Transverse colon (tissue), 4 donors: ENCODE measurements around the gene KLHL41. TPM values are rescaled to one million over a fixed set of nuclear protein-coding genes. Genes with fewer than 3 reads are reported as not detected.
"Not testable (repeated sequence)": the region's sequence is repeated elsewhere in the genome, so short reads cannot be mapped to it uniquely, and the experiment has no call there.

Experiments
- DNase-seq: peaks from one replicate; pipeline ENCODE4 v3.0.0-alpha.2; 2019
- H3K27ac ChIP-seq, 4 donors: fragments of 200-600 bp; sonication (generic); 2 replicates each; pipeline ENCODE4 v1.5.1; 2016 to 2018; ENCODE audit warnings: inconsistent platforms in 4 of 4
- H3K27me3 ChIP-seq: fragments of 200-600 bp; sonication (generic); 2 replicates; pipeline ENCODE4 v1.5.1; 2017; ENCODE audit warnings: inconsistent platforms
- H3K36me3 ChIP-seq, 4 donors: fragments of 200-600 bp; sonication (generic); 2 replicates each; pipeline ENCODE4 v1.5.1; 2017 to 2019; ENCODE audit warnings: inconsistent platforms in 4 of 4
- H3K4me1 ChIP-seq, 4 donors: fragments of 200-600 bp; sonication (generic); 2 replicates each; pipeline ENCODE4 v1.5.1; 2017 to 2020; ENCODE audit warnings: inconsistent platforms in 4 of 4
- H3K4me3 ChIP-seq, 4 donors: fragments of 200-600 bp; sonication (generic); 1 replicate in 1 of 4; 2 replicates in 3 of 4; pipeline versions ENCODE4 v1.5.1 to v1.6.1; 2017 to 2019; ENCODE audit warnings: inconsistent platforms in 4 of 4
- H3K9me3 ChIP-seq, 2 donors: fragments of 200-600 bp; sonication (generic); 2 replicates each; pipeline ENCODE4 v1.5.1; 2017 to 2019; ENCODE audit warnings: inconsistent platforms in 2 of 2
- EP300 ChIP-seq: sonication (generic); formaldehyde crosslinking; IDR thresholded peaks from one replicate; pipeline ENCODE4 v1.6.1; 2017; ENCODE audit warnings: antibody characterized with exemption, low read depth
- POLR2A ChIP-seq: fragments of 450-650 bp; IDR thresholded peaks from one replicate; pipeline ENCODE4 v1.6.1; 2016; ENCODE audit warnings: antibody characterized with exemption, mild to moderate bottlenecking, moderate library complexity
- POLR2AphosphoS5 ChIP-seq, 3 donors: sonication (generic); formaldehyde crosslinking; IDR thresholded peaks; one replicate each; pipeline ENCODE4 v1.6.1; 2016; ENCODE audit warnings: antibody characterized with exemption in 3 of 3
- WGBS, 2 donors: methylation state at CpG; one replicate each; pipeline ENCODE4 v1.1.5; 2018; ENCODE audit warnings: low coverage in 1 of 2; 5-methylcytosine and 5-hydroxymethylcytosine counted together
- in situ Hi-C, 4 donors: fragments of 200-750 bp; cut with MboI; loops; one replicate each; pipeline versions ENCODE4 v1.15.0 to v1.15.1; 2017; ENCODE audit warnings: low sequenced_read_pairs in 3 of 4, low pct_ligation_motif_present in 1 of 4, low pct_unique_long_range_greater_than_20kb in 1 of 4
- intact Hi-C: fragments of 100-400 bp; cut with DNase I; formaldehyde crosslinking; loops from one replicate; pipeline ENCODE4 v1.15.1; 2023; ENCODE audit warnings: low total_unique reads
- total RNA-seq, 4 donors: library from RNA; depleted of rRNA; stranded (reverse); fragments of >200 nt; gene quantifications; one replicate each; pipeline ENCODE4 v1.1.0, GENCODE V29; 2016
- TF ChIP-seq, protein P1 (sequence below), 5 experiments: fragments of 200-600 bp in 3 of 5; fragments of 450-650 bp in 2 of 5; sonication (generic) in 3 of 5; IDR thresholded peaks; 1 replicate in 2 of 5; 2 replicates in 3 of 5; pipeline ENCODE4 v1.5.1; 2016 to 2017; ENCODE audit warnings: antibody characterized with exemption in 5 of 5, inconsistent platforms in 3 of 5, mild to moderate bottlenecking in 2 of 5, moderate library complexity in 1 of 5

The KLHL41 gene
- total RNA-seq, 4 donors from 2014 or later = 1.1 to 3.4 TPM; not detected in 2

DNA sequence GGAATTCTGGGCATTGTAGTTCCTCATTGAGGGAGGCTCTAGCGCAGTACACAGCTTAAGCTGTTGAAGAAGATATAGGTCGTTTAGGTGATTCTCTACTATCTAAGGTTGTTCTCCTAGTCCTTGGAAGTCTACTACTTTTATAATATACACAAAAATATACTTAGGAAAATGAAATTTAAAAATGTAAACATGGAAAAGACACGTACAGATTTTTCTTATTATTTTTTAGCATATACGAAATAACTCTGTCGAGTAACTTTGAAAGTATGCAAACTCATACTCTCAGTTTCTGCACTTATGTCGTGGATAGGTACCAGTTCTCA lies 64.4 kb downstream of the KLHL41 start:
- no peak for DNase-seq
- Histone ChIP-seq H3K4me1 (peaks cover 0 to 32% (median 13%) of the 10 kb centered on the region in 4 donors), H3K4me3 (peak overlapping the region in 3 of 4 donors; percentile 64 to 83 (median 74)), H3K9me3 (no peaks in the 10 kb centered on the region), H3K36me3 (peaks cover 0 to 3% (median 0%) of the 10 kb centered on the region in 4 donors), H3K27ac (peak overlapping the region in 2 of 4 donors; percentile 86 to 88), H3K27me3 (no peaks in the 10 kb centered on the region)
- TF ChIP-seq EP300 (no peak), POLR2A (no peak), POLR2AphosphoS5 (IDR thresholded peaks at IDR 0.05) (no peak)
- TF ChIP-seq, protein P1, sequence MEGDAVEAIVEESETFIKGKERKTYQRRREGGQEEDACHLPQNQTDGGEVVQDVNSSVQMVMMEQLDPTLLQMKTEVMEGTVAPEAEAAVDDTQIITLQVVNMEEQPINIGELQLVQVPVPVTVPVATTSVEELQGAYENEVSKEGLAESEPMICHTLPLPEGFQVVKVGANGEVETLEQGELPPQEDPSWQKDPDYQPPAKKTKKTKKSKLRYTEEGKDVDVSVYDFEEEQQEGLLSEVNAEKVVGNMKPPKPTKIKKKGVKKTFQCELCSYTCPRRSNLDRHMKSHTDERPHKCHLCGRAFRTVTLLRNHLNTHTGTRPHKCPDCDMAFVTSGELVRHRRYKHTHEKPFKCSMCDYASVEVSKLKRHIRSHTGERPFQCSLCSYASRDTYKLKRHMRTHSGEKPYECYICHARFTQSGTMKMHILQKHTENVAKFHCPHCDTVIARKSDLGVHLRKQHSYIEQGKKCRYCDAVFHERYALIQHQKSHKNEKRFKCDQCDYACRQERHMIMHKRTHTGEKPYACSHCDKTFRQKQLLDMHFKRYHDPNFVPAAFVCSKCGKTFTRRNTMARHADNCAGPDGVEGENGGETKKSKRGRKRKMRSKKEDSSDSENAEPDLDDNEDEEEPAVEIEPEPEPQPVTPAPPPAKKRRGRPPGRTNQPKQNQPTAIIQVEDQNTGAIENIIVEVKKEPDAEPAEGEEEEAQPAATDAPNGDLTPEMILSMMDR (IDR thresholded peaks at IDR 0.05) = no peak
- in situ Hi-C loops (no loop called here), intact Hi-C loops (no loop called here)
- WGBS, 2 donors = 30 to 36% methylated on average over 5 to 6 of the region's 6 CpGs

DNA sequence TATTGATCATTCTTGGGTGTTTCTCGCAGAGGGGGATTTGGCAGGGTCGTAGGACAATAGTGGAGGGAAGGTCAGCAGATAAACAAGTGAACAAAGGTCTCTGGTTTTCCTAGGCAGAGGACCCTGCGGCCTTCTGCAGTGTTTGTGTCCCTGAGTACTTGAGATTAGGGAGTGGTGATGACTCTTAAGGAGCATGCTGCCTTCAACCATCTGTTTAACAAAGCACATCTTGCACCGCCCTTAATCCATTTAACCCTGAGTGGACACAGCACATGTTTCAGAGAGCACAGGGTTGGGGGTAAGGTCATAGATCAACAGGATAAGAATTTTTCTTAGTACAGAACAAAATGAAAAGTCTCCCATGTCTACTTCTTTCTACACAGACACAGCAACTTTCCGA lies 65.0 kb downstream of the KLHL41 start:
- H3K36me3 ChIP-seq, DNase-seq, H3K27me3 ChIP-seq, intact Hi-C loops, in situ Hi-C loops, H3K4me3 ChIP-seq, H3K27ac ChIP-seq, H3K9me3 ChIP-seq: not testable (repeated sequence)
- peaks cover 0 to 32% (median 13%) of the 10 kb centered on the region in 4 donors for H3K4me1 ChIP-seq
- WGBS, 2 donors = 67 to 80% methylated on average over 4 to 5 of the region's 5 CpGs

DNA sequence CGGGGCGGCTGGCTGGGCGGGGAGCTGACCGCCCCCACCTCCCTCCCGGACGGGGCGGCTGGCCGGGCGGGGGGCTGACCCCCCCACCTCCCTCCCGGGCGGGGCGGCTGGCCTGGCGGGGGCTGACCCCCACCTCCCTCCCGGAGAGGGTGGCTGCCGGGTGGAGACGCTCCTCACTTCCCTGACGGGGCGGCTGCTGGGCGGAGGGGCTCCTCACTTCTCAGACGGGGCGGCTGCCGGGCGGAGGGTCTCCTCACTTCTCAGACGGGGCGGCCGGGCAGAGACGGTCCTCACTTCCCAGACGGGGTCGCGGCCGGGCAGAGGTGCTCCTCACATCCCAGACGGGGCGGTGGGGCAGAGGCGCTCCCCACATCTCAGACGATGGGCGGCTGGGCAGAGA lies 65.8 kb downstream of the KLHL41 start:
- H3K36me3 ChIP-seq, DNase-seq, in situ Hi-C loops, H3K4me3 ChIP-seq, H3K27ac ChIP-seq, intact Hi-C loops, H3K9me3 ChIP-seq, H3K27me3 ChIP-seq: not testable (repeated sequence)
- 98% methylated on average over 8 of the region's 36 CpGs; no CpG with 5 or more reads in 1 of the 2 donors for WGBS, 2 donors
- peaks cover 0 to 27% (median 13%) of the 10 kb centered on the region in 4 donors for H3K4me1 ChIP-seq

Other genes starting within 250 kb of the KLHL41 start
- not detected for gene LRP2, start 147.2 kb upstream of the KLHL41 start, total RNA-seq
- 10 to 100 TPM in 1 of 4 donors, 1 to 10 TPM in 3; 1.6 to 12.3 (median 3.2) TPM for gene BBS5, start 30.2 kb upstream of the KLHL41 start, total RNA-seq
- 10 to 100 TPM; 19.5 to 77.2 (median 64.7) TPM for gene FASTKD1, start 64.2 kb downstream of the KLHL41 start, total RNA-seq
- 10 to 100 TPM; 25.9 to 55.7 (median 44.4) TPM for gene PPIG, start 74.6 kb downstream of the KLHL41 start, total RNA-seq
- not detected for gene CFAP210, start 184.7 kb downstream of the KLHL41 start, total RNA-seq
- 10 to 100 TPM in 2 of 4 donors, 1 to 10 TPM in 2; 2.6 to 16.5 (median 7.7) TPM for gene PHOSPHO2, start 184.8 kb downstream of the KLHL41 start, total RNA-seq
- gene KLHL23, start 224.1 kb downstream of the KLHL41 start, total RNA-seq = 10 to 100 TPM in 2 of 4 donors, 1 to 10 TPM in 2; 5.2 to 17.5 (median 10.1) TPM